ENCODE measurements around the gene C21orf58.
A peak's percentile ranks its signal among the peaks of the same experiment; 100 is the strongest.

Gene C21orf58

DNA sequence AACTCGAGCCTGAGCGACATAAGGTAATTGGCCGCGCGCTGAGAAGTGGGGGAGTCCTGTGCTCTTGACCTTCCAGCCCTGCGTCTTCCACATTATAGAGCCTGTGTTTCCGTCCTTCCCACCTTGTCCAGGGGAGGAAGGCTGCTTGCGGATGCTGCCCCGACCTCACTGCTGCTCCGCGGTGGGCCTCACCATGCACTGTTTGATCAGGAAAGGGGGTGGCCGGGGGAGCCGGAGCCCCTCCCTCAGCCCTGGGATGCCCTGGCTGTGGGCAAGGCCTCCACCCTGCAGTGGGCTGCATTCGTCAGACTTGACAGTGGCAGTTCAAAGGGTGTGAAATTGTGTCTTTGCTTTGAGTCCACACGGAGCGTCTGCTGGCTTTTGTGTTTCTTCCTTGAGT, 30.4 kb upstream of the C21orf58 start:
- no peak for DNase-seq (ENCODE audit: low read depth in 3 of 3)

GRCh38 chr21:46352913-46353312, 29.2 kb upstream of the C21orf58 start:
- no peak for DNase-seq (ENCODE audit: low read depth in 3 of 3)

- no peak for DNase-seq (ENCODE audit: low read depth in 3 of 3)
Observed at GRCh38 chr21:46352164-46352515, 28.5 kb upstream of the C21orf58 start.

DNA sequence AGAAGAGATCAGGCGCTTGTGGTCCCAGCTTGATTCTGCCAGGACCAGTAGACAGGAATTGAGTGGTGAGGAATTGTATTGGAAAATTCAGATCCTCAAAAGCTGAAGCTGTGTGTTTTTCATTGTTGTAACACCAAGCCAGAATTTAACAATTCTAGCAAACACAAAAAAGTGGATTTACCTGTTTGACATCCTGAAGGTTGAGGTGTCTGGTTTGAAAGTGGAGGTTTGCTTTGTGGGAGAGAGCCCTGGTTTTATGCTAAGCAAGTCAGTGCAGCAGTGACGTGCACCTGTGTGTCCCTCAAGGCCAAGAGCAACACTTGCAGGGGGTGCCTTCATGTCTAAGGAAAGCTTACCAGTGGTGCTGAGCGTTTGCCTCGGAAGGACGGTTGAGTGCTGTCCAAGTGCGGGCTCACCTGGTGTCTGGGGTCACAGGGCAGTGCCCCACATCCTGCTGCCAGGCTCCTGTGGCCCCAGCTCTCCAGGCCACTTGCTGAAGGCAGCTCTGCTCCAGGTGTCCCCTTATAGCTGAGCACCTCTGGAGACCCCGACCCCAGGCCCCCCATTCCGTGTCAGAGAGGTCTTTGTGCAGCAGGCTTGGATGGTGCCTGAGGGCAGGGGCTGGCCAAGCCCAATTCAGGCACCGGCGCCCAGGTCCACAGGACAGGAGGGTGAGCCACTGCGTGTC, 27.9 kb upstream of the C21orf58 start:
- no peak for DNase-seq (ENCODE audit: low read depth in 3 of 3)

- no peak for DNase-seq (ENCODE audit: low read depth in 3 of 3)
Observed at GRCh38 chr21:46350981-46351380, 27.3 kb upstream of the C21orf58 start.

DNA sequence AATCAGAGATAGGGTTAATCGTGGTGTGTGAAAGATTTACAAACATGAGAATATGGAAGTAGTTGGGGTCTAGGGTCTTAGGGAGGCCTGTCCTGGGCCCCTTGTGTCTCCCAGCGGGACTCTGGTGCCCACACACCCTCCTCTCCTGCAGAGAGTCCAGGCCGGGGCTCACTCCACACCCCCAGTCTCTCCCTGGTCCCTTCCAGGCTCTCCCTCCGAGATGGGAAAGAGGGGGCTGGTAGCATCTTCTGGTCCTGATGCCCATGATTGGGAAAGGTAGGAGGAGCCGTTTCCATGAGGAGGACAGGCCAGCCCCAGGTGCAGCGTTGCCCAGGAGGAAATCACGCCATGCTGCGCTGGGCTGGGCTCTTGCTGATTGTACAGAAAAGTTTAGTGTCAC, 26.9 kb upstream of the C21orf58 start:
- no peak for DNase-seq (ENCODE audit: low read depth in 3 of 3)

GRCh38 chr21:46349134-46349760, 25.6 kb upstream of the C21orf58 start:
- no peak for DNase-seq (ENCODE audit: low read depth in 3 of 3)

- no peak for DNase-seq (ENCODE audit: low read depth in 3 of 3)
Observed at GRCh38 chr21:46347791-46348381, 24.2 kb upstream of the C21orf58 start.

GRCh38 chr21:46347203-46347550, 23.5 kb upstream of the C21orf58 start:
- DNase-seq (ENCODE audit: low read depth in 3 of 3) = no peak

- DNase-seq (ENCODE audit: low read depth in 3 of 3) = no peak
Observed at GRCh38 chr21:46346296-46347202, 22.9 kb upstream of the C21orf58 start.

DNA sequence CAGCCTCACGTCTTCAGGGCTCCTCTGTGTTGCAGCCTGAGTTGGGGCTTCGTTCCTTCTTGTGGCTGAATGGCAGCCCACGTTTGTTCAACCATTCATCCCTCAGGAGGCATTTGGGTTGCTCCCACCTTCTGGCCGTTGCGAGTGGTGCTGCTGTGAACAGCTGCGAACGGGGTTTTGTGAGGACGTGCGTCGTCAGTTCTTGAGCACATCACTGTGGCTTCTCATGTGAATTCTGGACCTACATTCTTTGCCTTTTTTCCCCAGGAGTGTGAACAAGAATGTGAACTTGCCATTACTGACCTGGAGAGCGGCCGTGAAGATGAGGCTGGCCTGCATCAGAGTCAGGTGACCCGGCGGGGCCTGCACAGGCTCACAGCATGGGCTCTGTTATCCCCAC, 22.2 kb upstream of the C21orf58 start:
- DNase-seq (ENCODE audit: low read depth in 3 of 3) = no peak

DNA sequence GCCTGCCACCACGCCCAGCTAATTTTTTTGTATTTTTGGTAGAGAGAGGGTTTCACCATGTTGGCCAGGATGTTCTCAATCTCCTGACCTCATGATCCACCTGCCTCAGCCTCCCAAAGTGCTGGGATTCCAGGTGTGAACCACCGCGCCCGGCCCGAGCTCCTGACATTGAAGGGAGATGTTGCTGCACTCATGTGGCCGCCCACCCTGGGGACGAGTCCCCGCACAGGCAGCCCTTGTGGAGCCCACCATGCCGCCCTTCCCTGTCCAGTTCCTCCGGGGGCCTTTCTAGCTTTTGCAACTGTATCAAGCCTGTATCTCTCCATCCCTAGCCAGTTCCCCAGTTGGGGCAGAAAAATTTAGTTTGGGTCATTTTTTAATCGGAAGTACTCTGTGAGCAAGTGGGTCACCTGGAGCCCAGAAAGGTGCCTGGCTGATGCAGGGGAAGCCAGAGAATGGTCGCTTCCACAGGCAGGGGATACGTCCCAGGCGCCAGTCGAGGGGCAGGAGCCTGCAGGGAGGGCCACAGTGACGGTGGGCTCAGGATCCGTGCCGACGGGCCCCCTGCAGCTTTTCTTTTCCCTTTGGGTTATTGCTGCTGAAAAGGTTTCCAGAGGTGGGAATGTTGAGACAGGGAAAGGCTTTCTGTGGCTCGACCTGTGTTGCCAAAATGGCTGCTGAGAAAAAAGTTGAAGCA, 20.7 kb upstream of the C21orf58 start:
- no peak for DNase-seq (ENCODE audit: low read depth in 3 of 3)

GRCh38 chr21:46340998-46341397, 17.3 kb upstream of the C21orf58 start:
- DNase-seq (ENCODE audit: low read depth in 3 of 3) = no peak

GRCh38 chr21:46336603-46337002, 12.9 kb upstream of the C21orf58 start:
- no peak for DNase-seq (ENCODE audit: low read depth in 3 of 3)

DNA sequence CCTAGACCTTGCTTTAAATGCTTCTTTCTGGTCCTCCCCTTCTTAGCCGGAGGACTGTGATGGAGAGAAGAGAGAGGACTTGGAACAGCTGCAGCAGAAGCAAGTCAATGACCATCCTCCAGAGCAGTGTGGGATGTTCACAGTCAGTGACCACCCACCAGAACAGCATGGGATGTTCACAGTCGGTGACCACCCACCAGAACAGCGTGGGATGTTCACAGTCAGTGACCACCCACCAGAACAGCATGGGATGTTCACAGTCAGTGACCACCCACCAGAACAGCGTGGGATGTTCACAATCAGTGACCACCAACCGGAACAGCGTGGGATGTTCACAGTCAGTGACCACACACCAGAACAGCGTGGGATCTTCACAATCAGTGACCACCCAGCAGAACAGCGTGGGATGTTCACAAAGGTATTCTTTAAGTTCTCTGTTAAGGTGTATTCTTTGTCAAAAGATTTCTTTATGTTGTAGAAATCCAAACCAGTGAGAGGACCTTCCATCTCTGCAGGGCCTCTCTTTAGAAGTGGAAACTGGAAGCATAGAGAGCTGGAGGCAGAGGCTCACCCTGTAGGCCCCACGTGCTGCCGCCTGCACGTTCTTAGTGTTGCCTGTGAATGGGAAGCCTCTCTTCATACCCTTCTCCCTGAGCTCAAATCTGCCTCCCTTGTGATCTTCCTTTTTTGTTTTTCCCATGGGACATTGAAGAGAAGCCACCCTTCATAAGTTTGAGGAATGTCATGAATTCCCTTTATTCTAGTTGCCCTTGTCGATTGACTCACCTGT, 10.9 kb upstream of the C21orf58 start:
- no peak for DNase-seq (ENCODE audit: low read depth in 3 of 3)

GRCh38 chr21:46329796-46330195, 6.1 kb upstream of the C21orf58 start:
- DNase-seq (ENCODE audit: low read depth in 3 of 3) = no peak

- no peak for DNase-seq (ENCODE audit: low read depth in 3 of 3)
Observed at GRCh38 chr21:46328151-46328550, 4.5 kb upstream of the C21orf58 start.

GRCh38 chr21:46327711-46328110, 4.0 kb upstream of the C21orf58 start:
- no peak for DNase-seq (ENCODE audit: low read depth in 3 of 3)

- no peak for DNase-seq (ENCODE audit: low read depth in 3 of 3)
Observed at GRCh38 chr21:46326110-46326703, 2.5 kb upstream of the C21orf58 start.

DNA sequence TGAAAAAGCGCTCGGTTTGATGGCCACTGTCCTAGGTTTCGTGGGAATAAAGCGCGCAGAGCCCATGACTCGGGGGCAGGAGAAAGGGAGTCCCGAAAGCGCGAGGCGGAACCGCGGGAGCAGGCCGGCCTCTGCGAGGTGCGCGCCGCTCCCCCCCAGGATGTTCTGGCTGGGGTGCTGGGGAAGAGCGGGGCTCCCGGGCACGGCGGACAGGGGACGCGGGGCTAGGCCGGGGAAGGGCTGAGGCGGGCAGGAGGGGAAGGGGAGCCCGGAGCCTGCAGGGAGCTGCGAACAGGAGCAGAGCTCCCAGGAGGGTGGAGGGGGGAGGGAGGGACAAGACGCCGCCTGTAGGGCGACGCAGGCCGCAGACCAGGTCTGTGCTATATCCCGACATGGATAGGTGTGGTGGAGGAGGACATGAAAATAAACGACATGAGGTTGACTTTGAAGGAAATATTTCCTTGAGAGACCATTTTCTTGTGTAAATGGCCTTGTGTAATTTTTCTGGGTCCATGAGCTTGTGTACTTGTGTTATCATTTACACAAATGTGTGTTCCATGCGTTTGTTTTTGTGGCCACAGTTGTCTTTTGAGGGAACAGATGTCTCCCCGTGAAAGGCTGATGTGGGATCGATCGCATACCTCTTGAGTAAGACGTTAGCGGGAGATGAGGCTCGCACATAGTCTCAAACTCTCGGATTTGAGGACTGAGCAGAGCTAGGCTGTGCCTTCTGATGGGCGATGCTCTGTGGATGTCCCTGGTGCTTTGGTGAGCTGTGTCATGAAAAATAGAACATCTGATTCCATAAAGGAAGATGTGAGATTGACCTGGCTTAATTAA, 1.6 kb upstream of the C21orf58 start:
- DNase-seq (ENCODE audit: low read depth in 3 of 3) = peak in 2 of 3 experiments; percentile 11 to 48

All from stimulated activated CD4-positive, alpha-beta T cell treated with anti-CD3 and anti-CD28 coated beads, TNF-alpha, amount 100 ng/mL, for 24 hours (primary cell).